Midbrain (tissue), 1 donor: Measurements from ENCODE around the gene CD300H.

ENCODE experiments used
- DNase-seq: peaks from one replicate; lab custom pipeline; 2025; lab: John Stamatoyannopoulos, UW

The CD300H gene

DNA sequence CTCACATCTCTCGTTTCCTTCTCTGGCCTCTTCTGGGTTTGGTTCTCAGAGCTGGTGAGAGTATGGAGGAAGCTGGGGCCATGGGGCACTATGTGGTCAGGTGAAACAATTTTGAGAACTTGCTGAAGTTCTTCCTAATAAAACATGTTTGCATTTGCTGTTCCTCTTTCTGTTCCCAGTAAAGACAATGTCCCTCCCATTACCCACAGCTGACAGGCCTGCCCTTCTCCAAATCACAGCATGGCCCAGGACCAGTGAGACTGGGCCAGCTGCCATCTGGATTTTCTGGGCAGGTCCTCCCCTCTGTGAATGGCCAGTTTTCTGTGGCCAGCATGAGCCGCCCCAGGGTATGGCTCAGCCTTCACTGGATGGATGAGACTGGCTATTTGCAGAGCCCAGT is at the start of gene CD300H:
Gene CD300H, minus strand, starts transcription at position 113 of the 400 bp plus-strand sequence.
- no peak for DNase-seq

DNA sequence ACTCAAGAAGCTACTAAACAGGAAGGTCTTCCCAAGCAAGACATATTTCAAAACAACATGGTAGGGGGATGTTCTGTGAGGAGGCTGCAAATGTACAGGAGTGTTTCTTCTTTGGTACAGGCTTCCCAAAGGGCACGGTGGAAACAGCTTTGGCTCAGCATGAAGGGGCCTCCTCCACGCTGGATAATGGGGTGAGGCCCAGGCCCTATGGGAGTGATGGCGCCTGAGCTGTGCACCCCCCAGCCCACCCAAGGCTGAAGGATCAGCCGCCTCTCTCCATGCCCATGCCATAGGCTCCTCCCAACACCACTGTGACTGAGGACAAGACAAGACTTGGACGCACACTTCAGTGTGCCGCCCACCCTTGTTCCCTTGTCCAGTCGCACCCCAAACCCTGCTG is 49.4 kb upstream of the CD300H start:
- no peak for DNase-seq

DNA sequence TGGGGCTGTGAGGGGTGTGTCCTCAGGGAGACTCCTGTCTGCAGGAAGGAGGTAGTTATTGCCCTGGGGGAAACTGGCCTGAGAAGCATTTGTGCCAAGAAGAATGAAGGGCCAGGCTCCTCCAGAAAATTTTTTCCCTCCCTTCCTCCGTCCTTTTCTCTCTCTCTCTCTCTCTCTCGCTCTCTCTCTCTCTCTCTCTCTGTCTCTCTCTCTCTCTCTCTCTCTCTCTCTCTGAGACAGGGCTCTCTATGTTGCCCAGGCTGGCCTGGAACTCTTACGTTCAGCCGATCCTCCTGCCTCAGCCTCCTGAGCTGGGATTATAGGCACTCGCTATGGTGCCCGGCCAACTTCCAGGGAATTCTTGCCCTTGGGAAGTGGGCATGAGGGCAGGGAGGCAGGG is 44.7 kb upstream of the CD300H start:
- DNase-seq: no peak

DNA sequence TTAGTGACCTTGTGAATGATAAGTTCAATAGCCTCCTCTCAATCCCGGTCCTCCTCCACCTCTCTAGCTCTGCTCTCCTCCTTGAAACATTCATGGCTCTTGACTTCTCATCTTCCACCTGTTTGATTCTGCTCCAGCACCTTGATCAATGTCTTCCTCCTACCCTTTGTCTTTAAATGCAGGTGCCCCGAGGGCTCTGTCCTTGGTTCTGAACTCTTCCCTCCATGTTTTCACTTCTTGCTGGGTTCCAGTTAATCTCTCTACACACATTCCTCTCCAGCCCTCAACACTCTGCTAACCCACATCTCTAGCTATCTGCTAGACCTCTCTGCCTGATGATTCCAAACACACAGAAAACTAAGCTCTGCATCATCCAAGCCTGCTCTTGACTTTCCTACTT is 42.8 kb upstream of the CD300H start:
- DNase-seq: no peak

DNA sequence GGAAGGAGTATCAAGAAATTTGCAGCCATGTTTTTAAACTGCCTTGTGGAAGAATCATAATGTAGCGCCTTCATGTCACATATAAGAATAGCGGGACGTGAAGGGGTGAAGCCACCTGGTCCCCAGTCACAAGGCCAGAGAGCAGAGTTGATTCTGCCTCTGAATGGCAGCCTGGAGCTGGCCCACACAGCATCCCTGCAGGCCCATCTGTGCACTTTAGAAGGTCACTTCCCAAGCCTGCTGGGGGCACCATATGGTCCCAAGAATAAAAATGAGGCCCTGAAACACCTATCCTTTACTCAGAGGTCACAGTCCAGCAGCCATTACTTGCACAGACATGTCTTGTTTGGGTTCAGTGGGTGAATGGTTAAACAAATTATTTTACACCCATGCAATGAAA is 41.2 kb upstream of the CD300H start:
- no peak for DNase-seq

DNA sequence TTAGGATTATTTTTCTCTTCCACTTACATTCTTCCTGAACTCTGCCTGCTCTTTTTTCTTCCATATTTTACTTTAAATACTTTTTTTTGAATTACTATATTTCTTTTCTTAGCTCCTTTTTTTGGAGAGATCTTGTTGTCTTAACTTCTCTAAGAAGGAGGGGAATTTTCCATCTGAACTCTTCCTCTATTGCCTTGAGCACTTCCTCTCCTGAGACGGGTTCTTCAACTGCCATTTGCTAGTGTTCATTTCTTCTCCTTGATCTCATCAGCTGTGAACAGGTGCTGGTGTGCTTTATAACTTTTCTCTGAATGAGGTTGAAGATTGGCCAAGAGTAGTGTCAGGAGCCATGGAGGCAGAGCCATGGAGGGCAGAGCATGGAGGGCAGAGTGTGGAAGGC is 39.9 kb upstream of the CD300H start:
- no peak for DNase-seq

DNA sequence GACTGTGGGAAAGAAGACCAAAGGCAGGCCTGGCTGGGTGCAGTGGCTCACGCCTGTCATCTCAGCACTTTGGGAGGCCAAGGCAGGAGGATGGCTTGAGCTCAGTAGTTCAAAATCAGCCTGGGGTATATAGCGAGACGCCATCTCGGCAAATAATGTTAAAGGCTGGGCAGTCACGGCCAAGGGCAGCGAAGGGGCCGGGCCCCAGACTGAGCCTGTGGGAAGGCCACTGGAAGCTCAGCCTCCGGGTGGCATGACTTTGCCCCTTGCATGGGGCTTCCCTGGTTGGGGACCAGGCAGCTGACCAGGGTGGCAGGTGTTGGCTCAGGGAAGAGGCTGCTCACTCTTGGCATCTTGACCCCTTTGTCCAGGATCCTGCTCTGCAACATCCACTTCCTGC is 38.7 kb upstream of the CD300H start:
- DNase-seq: no peak

DNA sequence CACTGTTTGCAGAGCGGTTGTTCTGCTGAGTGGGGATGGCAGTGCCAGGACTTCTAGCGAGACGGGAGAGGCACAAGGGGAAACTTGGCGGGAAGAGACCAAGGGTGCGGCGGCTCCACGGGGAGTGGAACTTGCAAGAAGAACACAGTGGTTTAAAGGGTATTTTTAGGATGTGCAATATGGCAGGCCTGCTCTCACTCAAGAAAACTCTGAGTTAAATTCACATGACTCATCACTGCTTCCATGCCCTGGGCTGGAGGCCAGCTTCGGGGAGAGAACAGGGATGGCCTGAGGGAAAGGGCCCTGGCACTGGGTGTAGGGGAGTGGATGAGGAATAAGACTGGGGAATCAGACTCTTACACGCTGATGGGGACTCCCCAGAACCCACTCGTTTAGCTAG is 38.1 kb upstream of the CD300H start:
- no peak for DNase-seq

DNA sequence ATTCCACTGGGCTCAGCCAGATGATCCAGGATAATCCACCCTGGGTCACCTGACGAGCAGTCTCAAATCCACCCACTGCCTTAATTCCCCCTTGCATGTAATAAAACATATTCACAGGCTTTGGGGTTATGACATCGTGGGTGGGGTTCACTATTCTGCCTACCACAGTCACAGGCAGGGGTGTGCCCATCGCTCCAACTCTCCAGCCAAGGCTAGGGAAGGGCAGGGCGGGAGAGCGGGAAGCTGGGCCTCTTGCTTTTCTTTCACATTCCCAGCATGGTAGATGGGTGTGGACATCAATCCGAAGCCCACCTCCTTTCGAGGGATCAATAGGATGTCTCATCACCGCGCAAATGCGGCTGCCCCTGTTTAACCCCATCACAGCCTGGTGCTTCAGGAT is 37.5 kb upstream of the CD300H start:
- no peak for DNase-seq

DNA sequence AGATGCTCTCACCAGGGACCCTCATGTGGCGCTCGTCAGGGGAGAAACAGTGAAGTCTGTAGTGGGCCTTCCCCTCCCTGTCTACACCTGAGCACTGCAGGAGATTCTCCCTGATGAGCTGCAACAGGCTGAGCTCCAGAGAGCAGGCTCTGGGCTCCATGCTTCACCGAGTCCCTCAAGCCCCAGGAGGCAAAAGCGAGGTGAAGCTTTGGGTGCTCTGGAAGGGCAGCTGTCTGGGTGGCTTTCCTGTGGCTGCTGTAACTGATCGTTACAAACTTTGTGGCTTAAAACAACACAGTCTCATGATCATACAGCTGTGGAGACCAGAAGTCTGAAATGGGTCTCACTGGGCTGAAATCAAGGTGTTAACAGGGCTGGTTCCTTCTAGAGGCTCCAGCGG is 36.9 kb upstream of the CD300H start:
- DNase-seq: no peak

DNA sequence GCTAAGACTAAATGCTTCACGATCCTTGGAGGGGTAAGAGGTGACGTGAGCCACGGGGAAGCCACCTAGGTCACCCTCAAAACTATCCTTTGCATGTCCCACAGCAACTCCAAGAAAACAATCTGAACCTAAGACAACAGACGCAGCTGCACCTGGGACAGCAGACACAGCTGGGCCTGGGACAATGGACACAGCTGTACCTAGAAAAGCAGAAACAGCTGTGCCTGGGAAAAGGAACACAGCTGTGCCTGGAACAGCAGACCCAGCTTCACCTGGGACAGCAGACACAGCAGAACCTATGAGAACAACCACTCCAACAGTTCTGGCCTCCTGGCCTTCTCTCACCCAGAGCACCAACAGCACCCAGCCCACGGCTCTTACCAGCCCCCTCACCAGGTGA is 36.4 kb upstream of the CD300H start:
- DNase-seq: no peak

DNA sequence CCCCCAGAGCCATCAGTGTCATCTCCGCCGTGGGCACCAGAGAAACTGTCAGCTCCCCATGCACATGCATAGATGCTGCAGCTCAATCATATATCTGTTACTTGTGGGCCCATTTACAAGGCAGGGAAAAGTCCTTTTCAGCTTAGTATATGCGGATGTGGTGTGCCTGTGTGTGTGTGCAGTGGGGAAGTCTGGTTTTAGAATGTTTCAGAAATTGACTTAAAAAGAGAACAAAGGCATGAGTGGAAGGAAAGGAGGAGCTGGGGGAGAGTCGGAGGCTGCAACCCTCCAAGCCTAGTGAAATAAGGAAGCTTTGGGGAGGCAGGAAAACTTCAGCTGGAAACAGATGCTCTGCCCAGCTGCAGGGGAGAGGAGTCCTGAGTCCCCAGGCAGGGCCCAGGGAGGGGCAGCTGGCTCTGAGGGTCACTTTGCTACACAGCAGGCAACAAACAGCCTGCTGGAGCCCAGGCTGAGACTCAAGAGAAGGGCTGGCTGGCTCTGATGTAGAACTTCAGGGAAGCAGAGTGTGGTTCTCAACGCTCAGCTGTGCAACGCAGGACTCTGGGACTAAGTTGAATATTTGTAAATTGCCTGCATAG is 35.8 kb upstream of the CD300H start:
- DNase-seq: no peak

DNA sequence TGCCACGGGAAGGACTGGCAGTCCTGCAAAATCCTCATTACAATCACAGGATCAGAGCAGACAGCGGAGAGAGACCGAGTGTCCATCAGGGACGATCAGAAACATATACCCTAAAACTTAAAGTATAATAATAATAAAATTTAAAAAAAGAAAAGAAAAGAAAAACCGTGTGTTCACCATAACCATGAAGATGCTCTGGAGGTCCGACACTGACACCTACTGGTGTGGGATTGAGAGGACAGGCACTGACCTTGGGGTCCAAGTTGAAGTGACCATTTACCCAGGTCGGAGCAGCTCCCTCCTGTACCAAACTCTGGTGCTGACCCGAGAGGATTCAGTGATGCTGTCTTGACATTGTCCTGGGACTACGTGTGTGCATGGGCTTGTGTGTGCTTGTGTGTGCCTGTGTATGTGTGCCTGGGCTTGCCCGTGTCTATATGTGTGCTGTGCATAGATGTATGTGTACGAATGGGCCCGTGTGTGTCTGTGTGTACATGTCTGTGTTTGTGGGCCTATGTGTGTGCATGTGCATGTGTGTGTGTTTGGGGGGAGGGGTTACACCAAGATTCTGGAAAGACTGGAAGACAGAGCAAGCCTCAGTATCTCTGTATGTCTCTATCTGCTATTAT is 34.7 kb upstream of the CD300H start:
- peak; percentile 21 for DNase-seq

DNA sequence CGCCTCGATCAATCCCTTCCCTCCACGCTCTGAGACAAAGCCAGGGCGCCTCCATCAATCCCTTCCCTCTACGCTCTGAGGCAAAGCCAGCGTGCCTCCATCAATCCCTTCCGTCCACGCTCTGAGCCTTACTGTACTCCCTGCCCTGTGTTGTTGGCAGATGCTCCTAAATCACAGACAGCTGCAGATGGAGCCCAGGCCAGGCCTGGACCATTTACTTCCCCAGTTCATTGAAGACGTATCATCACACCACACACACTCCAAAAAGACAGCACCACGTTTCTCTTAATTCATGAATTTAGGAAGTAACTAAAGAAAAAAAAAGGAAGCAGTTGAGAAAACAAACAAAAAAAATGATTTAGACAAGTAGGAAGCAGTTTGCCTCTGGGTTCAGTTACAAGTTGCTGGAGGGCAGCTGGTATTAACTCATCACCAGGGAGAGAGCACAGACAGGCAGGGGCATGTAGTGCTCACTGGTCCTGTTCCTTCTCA is 32.2 kb upstream of the CD300H start:
- no peak for DNase-seq

DNA sequence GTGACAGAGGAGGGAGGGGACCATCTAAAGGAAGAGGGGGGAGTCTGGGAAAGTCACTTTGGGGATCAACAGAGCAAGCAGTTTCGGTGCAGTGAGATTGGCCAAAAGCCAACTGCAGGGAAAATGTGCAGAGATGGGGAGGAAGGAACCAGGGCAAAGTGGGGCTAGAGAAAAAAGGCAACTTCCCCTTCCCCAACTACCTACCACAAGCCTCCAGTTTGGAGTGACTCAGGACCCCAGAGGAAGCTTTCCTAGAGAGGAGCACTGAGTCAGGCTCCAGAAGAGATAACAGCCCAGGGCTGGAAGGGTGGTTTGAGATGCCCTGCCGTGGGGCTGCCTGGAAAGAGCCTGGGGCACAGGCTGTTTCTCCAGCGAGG is 31.7 kb upstream of the CD300H start:
- DNase-seq: no peak

DNA sequence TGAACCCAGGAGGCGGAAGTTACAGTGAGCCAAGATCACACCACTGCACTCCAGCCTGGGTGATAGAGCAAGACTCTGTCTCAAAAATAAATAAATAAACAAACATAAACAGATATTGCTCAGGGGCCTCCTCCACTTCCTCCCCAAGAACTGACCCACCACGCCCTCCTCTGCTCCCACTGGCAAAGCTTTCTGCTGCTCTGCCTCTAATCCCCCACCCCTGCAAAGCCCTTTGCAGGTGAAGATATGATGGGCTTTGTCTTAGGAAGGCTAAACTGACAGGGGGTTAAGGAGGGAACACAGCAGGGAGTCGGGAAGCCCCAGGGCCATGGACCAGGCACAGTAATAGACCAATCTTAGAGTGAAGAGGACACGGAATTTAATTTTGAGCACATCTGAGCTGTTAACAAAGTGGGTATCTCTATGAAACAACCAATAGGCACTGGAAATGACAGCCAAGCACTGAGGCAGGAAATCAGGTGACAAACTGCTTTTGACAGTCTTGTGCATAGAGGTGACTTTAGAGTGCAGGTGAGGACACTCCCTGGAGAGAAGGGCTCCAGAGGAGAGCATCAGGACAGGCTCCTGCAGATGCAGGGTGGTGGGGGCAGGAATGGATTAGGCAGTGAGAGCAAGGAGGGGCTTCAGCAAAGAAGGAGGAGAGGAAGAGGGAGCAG is 31.2 kb upstream of the CD300H start:
- DNase-seq: no peak

DNA sequence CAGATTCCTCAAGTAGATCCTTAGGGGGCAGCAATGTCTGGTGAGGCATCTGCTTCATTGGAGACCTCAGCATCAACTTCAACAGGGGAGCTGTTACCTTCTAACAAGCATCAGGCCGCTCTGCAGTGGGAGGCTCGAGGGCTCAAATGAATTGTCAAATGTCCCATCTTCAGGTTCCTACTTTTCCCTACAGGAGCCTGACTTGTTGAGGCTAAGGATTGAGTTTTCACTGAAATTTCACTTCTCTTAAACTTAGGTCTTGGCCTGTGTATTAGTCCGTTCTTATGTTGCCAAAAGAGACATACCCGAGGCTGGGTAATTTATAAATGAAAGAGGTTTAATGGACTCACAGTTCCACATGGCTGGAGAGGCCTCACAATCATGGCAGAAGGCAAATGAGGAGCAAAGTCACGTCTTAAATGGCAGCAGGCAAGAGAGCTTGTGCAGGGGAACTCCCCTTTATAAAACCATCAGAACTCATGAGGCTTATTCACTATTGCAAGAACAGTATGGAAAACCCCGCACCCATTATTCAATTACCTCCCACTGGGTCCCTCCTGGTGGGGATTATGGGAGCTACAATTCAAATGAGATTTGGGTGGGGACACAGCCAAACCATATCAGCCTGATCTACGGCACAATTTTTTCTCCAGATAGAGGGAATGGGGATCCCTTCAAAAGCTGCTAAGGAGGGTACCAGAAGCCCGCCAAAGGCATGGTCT is 29.9 kb upstream of the CD300H start:
- no peak for DNase-seq

DNA sequence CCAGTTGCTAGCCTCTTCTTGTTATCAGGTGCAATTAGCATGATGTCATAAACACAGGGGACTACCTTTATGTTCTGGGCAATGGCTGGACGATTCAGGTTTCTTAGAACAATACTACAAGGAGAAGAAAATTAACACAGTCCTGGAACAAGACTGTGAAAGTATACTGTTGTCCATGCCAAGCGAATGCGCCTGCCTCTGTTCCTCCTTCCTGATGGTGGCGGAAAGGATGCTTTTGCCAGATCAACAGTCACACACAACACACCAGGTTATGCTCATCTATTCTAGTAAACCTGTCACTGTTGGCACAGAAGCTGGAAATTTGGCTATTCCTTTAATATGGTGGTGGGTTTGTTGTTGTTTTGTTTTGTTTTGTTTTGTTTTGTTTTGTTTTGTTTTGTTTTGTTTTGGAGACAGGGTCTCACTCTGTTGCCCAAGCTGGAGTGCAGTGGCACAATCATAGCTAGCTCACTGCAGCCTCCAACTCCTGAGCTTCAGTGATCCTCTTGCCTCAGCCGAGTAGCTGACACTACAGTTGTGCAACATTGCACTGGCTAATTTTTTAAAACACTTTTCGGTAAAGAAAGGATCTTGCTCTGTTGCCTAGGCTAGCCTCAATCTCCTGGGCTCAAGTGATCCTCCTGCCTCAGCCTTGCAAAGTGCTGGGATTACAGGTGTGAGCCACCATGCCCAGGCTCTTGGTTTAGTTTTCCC is 27.9 kb upstream of the CD300H start:
- no peak for DNase-seq

DNA sequence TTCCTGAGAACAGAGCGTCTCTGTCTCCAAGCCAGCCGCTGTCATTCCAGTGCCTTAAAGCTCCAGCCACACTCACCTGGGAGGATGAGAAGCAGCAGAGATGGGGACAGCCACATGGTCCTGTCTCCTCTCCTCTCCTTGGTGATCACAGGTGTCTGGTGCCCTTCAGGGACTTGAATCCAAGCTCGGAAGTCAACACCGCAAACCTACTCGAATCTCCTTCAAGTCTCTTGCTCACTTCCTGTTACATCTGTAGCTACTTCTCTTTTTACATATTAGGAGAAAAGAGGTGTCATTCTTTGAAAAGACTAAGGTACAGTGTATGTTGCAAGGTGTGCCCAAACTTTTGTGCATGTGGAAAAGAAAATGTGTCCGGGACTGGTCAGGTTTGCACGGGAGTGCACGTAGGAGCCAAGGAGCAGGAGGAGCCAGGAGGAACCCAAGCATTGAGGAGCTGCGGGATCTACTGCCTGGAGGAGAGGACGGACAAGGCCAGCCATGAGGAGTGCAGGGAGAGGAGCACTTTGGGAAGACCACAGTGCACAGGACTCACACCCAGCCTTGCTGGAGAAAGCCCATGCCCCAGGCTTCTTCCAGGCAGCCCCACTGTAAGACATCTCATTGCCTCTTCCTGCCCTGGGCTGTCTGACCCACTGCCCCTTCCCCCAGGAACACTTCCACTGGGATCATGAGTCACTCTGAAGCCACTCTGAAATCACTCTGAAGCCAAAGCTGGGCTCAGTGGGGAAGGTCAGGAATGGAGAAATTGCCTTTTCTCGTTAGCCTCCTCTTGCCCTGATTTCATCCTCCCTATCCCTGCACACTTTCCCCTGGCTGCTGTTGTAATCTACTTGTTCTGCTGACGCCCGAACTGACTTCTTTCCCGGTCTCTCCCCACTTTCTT is 25.0 kb upstream of the CD300H start, which contains the start of gene CD300LD:
Gene CD300LD, minus strand, starts transcription at position 197 of the 904 bp plus-strand sequence. Its CDS starts 81 bp downstream, at position 116.
- DNase-seq: no peak

DNA sequence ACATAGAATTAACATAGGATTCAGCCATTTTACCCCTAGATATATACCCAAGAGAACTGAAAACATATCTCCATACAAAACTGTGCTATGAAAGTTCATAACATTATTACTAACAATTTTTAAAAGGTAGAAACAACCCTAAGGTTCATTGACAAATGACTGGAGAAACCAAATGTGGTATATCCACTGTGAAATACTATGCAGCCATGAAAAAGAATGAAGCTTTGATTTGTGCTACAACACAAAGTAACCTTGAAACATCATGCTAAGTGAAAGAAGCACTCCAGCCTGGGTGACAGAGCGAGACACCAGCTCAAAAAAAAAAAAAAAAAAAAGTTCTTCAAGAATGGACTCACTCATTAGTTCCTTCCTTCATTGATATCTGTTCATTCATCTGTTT is 24.2 kb upstream of the CD300H start:
- DNase-seq: no peak

DNA sequence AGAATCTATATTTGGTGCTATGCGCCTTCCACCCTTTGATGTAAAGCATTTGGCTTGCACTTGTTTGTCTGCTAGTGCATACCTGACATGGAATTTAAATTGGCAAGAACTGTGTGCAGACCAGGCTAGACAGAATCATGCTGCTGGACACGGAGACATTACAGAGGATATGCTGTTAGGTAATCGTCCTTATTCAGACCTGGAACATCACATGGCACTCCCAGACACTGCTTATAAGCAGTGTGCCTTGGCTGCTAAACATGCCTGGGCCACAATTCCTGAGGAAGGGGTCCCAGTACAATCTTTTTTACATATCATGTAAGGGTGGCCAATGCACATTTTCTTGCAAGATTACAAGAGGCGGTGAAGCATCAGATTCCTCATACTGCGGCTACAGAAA is 18.4 kb upstream of the CD300H start:
- DNase-seq: no peak
